Measurements from ENCODE around the gene USP12.

GRCh38 chr13:27219611-27220010 lies 48.0 kb upstream of the USP12 start:
- no peak for TF ChIP-seq CTCF (IDR thresholded peaks at IDR 0.05)
- no peak for TF ChIP-seq POLR2A (IDR thresholded peaks at IDR 0.05)

Data from suprapubic skin (tissue), 3 donors.